ENCODE results near the gene WDR87. TPM values are rescaled to one million over a fixed set of nuclear protein-coding genes. Genes with fewer than 3 reads are reported as not detected.

WDR87 gene
- total and polyA plus RNA-seq, 2 of the 8 experiments (the other 6 are each of a cell fraction or from before 2014, with no cell fraction given) = not detected

DNA sequence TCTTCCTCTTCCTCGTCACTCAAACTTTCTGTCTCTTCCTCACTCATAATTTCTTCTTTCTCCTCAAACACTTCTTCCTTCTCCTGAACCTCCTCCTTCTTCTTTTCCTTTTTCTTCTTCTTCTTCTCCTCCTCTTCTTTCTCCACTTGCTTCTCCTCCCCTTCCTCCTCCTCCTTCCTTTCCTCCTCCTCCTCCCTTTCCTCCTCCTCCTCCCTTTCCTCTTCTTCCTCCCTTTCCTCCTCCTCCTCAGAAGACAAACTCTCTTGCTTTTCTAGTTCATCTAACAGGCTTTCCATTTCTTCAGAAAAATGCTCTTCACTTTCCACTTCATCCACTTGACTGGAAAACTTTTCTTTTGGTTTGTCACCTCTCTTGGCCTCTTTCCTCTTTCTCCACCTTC is 19.8 kb downstream of the WDR87 start:
- POLR2A ChIA-PET (ENCODE audit: partially characterized antibody) = no interaction called here
- H2BK5ac ChIP-seq (ENCODE audit: low read depth, low read length) = no peak overlapping the region
- no peak overlapping the region for H3K14ac ChIP-seq (ENCODE audit: insufficient read length)
- peaks cover 0 to 3% (median under 1%) of the 10 kb centered on the region in 4 experiments; a peak in 2 of 7 replicates for H3K27me3 ChIP-seq (replicated peaks in 1 of 4; ENCODE audit: control insufficient read depth in 3 of 4, extremely low read depth in 1 of 4, insufficient read depth in 3 of 4, low read length in 3 of 4)
- no peaks in the 10 kb centered on the region for H3K23me2 ChIP-seq (ENCODE audit: low read depth, low read length)
- H3K4me3 ChIP-seq (ENCODE audit: extremely low read depth in 1 of 4, insufficient read depth in 2 of 4, low read depth in 3 of 4, low read length in 4 of 4) = no peak overlapping the region
- H3K36me3 ChIP-seq (ENCODE audit: control insufficient read depth in 2 of 4, insufficient read depth in 4 of 4, low read length in 3 of 4) = no peaks in the 10 kb centered on the region
- H2AK5ac ChIP-seq (ENCODE audit: low read depth, low read length) = no peak overlapping the region
- no peak overlapping the region for H2AFZ ChIP-seq (ENCODE audit: low read length)
- H3K27ac ChIP-seq (ENCODE audit: low read depth, low read length) = no peak overlapping the region
- H3K9ac ChIP-seq (replicated peaks in 1 of 4; ENCODE audit: extremely low read depth in 1 of 4, low read depth in 3 of 4, low read length in 3 of 4) = no peak overlapping the region
- no peak overlapping the region for H3K4ac ChIP-seq (replicated peaks; ENCODE audit: insufficient read length, low read depth, low read length)
- H4K8ac ChIP-seq (ENCODE audit: extremely low read depth, insufficient read depth, low read length) = no peak overlapping the region
- H2BK12ac ChIP-seq (ENCODE audit: low read depth, low read length) = no peak overlapping the region
- peaks cover 3 to 4% of the 10 kb centered on the region in 2 experiments; a peak in 1 of 4 replicates for H3K9me3 ChIP-seq (ENCODE audit: insufficient read depth in 2 of 2, low read depth in 1 of 2, low read length in 1 of 2)
- H3K56ac ChIP-seq (replicated peaks; ENCODE audit: insufficient read length, low read depth, low read length) = no peak overlapping the region
- H4K91ac ChIP-seq (replicated peaks; ENCODE audit: insufficient read length, low read length) = no peak overlapping the region
- H3K79me2 ChIP-seq (ENCODE audit: control insufficient read depth in 1 of 2, insufficient read depth in 2 of 2, low read length in 2 of 2) = no peaks in the 10 kb centered on the region
- H4K5ac ChIP-seq (ENCODE audit: insufficient read length, low read depth, low read length) = no peak overlapping the region
- no peaks in the 10 kb centered on the region for H3K4me1 ChIP-seq (replicated peaks in 1 of 4; ENCODE audit: control insufficient read depth in 3 of 4, insufficient read depth in 4 of 4, low read length in 3 of 4)
- FAIRE-seq (no peak), DNase-seq (ENCODE audit: low read depth in 1 of 2, low spot score in 2 of 2) (no peak)
- no peak overlapping the region for H2BK15ac ChIP-seq (ENCODE audit: low read length)
- no peaks in the 10 kb centered on the region for H3K79me1 ChIP-seq (ENCODE audit: low read depth, low read length)
- H3K4me2 ChIP-seq (ENCODE audit: insufficient read depth in 1 of 2, low read depth in 2 of 2, low read length in 2 of 2) = no peak overlapping the region
- no peaks in the 10 kb centered on the region for H4K20me1 ChIP-seq (replicated peaks in 1 of 2; ENCODE audit: control insufficient read depth in 1 of 2, insufficient read depth in 2 of 2, low read length in 2 of 2)
- no peak overlapping the region for H2BK20ac ChIP-seq (ENCODE audit: low read length)
- H3K23ac ChIP-seq (ENCODE audit: insufficient read length) = no peak overlapping the region
- CTCF ChIA-PET (ENCODE audit: partially characterized antibody) = interaction anchor here (1.0 kb wide), 2 partner anchors 32 to 208 kb away, joined by 3 read pairs; no protein-coding TSS in a partner anchor
- TF ChIP-seq CHD2 (IDR thresholded peaks at IDR 0.05; ENCODE audit: low read length) = no peak
- TF ChIP-seq SP4 (IDR thresholded peaks at IDR 0.05; ENCODE audit: low read length) = no peak
- no peak for TF ChIP-seq KDM4A (IDR thresholded peaks at IDR 0.05; ENCODE audit: low read depth, low read length, severe bottlenecking)
- no peak for TF ChIP-seq MAFK (IDR thresholded peaks at IDR 0.05; ENCODE audit: low read depth, low read length)
- TF ChIP-seq POLR2A (IDR thresholded peaks at IDR 0.05; ENCODE audit: control extremely low read depth in 1 of 2, low read depth in 2 of 2, low read length in 2 of 2) = no peak
- TF ChIP-seq, protein P1, sequence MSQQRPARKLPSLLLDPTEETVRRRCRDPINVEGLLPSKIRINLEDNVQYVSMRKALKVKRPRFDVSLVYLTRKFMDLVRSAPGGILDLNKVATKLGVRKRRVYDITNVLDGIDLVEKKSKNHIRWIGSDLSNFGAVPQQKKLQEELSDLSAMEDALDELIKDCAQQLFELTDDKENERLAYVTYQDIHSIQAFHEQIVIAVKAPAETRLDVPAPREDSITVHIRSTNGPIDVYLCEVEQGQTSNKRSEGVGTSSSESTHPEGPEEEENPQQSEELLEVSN (IDR thresholded peaks at IDR 0.05) = no peak
- H3K18ac ChIP-seq (ENCODE audit: extremely low read depth, low read length) = no peak overlapping the region
- no peak overlapping the region for H2BK120ac ChIP-seq (replicated peaks; ENCODE audit: low read depth, low read length)
- WGBS, 2 experiments (ENCODE audit: extremely low coverage in 1 of 2, insufficient coverage in 1 of 2, insufficient read length in 1 of 2, insufficient replicate concordance in 2 of 2, low coverage in 1 of 2, low lambda C conversion rate in 2 of 2, missing lambda C conversion rate in 1 of 2) = 73% methylated on average over 1 of the region's 1 CpG; no CpG with 5 or more reads in 1 of the 2 experiments

Data from H1 (cell line).